ENCODE data around the gene LDB2.

DNA sequence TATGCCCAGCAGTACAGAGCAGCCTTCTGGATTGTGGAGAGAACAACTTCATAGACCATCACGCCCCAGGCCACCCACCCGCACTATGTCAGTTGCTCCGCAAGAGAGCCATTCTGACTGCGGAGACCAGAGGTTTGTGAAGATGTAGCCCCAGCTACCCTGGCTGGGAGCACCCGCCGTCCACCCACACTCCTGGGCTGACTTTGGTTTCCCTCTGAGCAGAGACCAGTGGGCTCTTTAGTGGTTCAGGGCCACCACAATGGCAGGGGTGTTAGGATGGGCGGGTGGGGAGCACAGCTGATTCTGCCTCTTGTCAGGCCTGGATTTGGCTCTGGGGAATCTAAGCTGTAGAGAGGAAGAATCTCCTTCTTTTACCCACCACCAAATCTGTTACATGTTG, 313.4 kb downstream of the LDB2 start:
- TF ChIP-seq, protein P1, sequence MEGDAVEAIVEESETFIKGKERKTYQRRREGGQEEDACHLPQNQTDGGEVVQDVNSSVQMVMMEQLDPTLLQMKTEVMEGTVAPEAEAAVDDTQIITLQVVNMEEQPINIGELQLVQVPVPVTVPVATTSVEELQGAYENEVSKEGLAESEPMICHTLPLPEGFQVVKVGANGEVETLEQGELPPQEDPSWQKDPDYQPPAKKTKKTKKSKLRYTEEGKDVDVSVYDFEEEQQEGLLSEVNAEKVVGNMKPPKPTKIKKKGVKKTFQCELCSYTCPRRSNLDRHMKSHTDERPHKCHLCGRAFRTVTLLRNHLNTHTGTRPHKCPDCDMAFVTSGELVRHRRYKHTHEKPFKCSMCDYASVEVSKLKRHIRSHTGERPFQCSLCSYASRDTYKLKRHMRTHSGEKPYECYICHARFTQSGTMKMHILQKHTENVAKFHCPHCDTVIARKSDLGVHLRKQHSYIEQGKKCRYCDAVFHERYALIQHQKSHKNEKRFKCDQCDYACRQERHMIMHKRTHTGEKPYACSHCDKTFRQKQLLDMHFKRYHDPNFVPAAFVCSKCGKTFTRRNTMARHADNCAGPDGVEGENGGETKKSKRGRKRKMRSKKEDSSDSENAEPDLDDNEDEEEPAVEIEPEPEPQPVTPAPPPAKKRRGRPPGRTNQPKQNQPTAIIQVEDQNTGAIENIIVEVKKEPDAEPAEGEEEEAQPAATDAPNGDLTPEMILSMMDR (conservative IDR thresholded peaks at IDR 0.05 in 1 of 2, IDR thresholded peaks at IDR 0.05 in 1 of 2; ENCODE audit: low read depth in 1 of 2, low read length in 2 of 2) = no peak
- TF ChIP-seq EZH2 (IDR thresholded peaks at IDR 0.05; ENCODE audit: low read length, missing control alignments) = no peak
